H1 (cell line): ENCODE data around the gene BANF1.

Experiments
- PHF8 ChIP-seq: fragments of 200-600 bp; sonication (generic); conservative IDR thresholded peaks from 2 replicates; pipeline ENCODE4 v1.7.1; 2012; ENCODE audit warnings: low read depth, mild to moderate bottlenecking, inconsistent platforms, low read length, moderate library complexity
- ZNF274 ChIP-seq: IDR thresholded peaks from 2 replicates; pipeline ENCODE4 v1.7.0; 2012; ENCODE audit warnings: low read length, borderline replicate concordance; ENCODE audit errors: extremely low read depth
- TF ChIP-seq, protein P1 (sequence below), 3 experiments: IDR thresholded peaks; 1 replicate in 2 of 3; 2 replicates in 1 of 3; pipeline versions ENCODE4 v1.5.1 to v1.6.1; 2011; ENCODE audit warnings: low read length in 3 of 3, mild to moderate bottlenecking in 3 of 3, inconsistent platforms in 2 of 3, low read depth in 1 of 3, moderate library complexity in 1 of 3; ENCODE audit not compliant: insufficient read depth in 1 of 3; ENCODE audit errors: control extremely low read depth in 1 of 3

DNA sequence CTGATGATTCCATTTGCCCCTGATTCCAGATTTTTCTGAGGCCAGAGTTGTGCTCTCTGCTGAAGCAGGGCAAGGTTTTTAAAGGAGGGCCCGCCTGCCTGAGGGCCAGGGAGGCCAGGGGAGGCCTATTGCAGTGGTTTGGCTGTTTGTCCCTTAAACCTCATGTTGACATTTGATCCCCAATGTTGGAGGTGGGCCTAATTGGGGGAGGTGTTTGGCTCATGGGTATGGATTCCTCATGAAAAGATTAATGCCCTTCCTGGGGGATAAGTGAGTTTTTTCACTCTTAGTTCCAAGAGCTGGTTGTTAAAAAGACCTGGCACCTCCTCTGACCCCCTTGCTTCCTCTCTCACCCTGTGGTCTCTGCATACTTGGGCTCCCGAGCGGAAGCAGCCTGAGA, 37.5 kb downstream of the BANF1 start:
- TF ChIP-seq, protein P1, sequence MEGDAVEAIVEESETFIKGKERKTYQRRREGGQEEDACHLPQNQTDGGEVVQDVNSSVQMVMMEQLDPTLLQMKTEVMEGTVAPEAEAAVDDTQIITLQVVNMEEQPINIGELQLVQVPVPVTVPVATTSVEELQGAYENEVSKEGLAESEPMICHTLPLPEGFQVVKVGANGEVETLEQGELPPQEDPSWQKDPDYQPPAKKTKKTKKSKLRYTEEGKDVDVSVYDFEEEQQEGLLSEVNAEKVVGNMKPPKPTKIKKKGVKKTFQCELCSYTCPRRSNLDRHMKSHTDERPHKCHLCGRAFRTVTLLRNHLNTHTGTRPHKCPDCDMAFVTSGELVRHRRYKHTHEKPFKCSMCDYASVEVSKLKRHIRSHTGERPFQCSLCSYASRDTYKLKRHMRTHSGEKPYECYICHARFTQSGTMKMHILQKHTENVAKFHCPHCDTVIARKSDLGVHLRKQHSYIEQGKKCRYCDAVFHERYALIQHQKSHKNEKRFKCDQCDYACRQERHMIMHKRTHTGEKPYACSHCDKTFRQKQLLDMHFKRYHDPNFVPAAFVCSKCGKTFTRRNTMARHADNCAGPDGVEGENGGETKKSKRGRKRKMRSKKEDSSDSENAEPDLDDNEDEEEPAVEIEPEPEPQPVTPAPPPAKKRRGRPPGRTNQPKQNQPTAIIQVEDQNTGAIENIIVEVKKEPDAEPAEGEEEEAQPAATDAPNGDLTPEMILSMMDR (IDR thresholded peaks at IDR 0.05; ENCODE audit: control extremely low read depth in 1 of 3, insufficient read depth in 1 of 3, low read depth in 1 of 3, low read length in 3 of 3) = no peak
- TF ChIP-seq ZNF274 (no peak), PHF8 (no peak)
